Measurements from ENCODE around the gene MGAT1. TPM values are rescaled to one million over a fixed set of nuclear protein-coding genes. Genes with fewer than 3 reads are reported as not detected.

Gene MGAT1
- total RNA-seq, 6 experiments from 2014 or later: 99.7 to 136 (median 106) TPM

GRCh38 chr5:180810959-180811622 lies 8.5 kb upstream of the MGAT1 start:
- peak overlapping the region; percentile 54 to 82 (median 80) for H3K4me3 ChIP-seq
- TF ChIP-seq CTCF (IDR thresholded peaks at IDR 0.05): no peak
- no peak for TF ChIP-seq POLR2A (IDR thresholded peaks at IDR 0.05)
- intact Hi-C loops (cut with DNase I): no loop called here
- H3K9me3 ChIP-seq: no peaks in the 10 kb centered on the region
- H3K27me3 ChIP-seq: no peaks in the 10 kb centered on the region
- DNase-seq (no peak), ATAC-seq (no peak)
- H3K27ac ChIP-seq: peak overlapping the region; percentile 93 to 98 (median 93)
- WGBS (ENCODE audit: insufficient coverage, low coverage, low lambda C conversion rate, missing lambda C conversion rate): 19% methylated on average over 11 of the region's 30 CpGs
- no peaks in the 10 kb centered on the region for H3K36me3 ChIP-seq
- H3K4me1 ChIP-seq: peaks cover 0 to 37% (median 7%) of the 10 kb centered on the region in 4 donors

- TF ChIP-seq POLR2A (IDR thresholded peaks at IDR 0.05) (peak; percentile 74), CTCF (IDR thresholded peaks at IDR 0.05) (no peak)
- DNase-seq: peak; percentile 99
- 2% methylated on average over 11 of the region's 66 CpGs for WGBS (ENCODE audit: insufficient coverage, low coverage, low lambda C conversion rate, missing lambda C conversion rate)
- no peaks in the 10 kb centered on the region for H3K9me3 ChIP-seq
- H3K27me3 ChIP-seq: no peaks in the 10 kb centered on the region
- H3K4me3 ChIP-seq: peak overlapping the region; percentile 54 to 82 (median 80)
- peaks cover 0 to 2% (median 0%) of the 10 kb centered on the region in 4 donors for H3K36me3 ChIP-seq
- H3K4me1 ChIP-seq: peaks cover 0 to 44% (median 9%) of the 10 kb centered on the region in 4 donors
- H3K27ac ChIP-seq: peak overlapping the region; percentile 93 to 98 (median 93)
- ATAC-seq: peak; percentile 84 to 92 (median 86)
- intact Hi-C loops (cut with DNase I): no loop called here
These were observed 7.8 kb upstream of the MGAT1 start for GRCh38 chr5:180810210-180810958.

- Histone ChIP-seq H3K27ac (peak overlapping the region; percentile 93 to 98 (median 93)), H3K4me1 (peaks cover 0 to 47% (median 12%) of the 10 kb centered on the region in 4 donors), H3K27me3 (no peaks in the 10 kb centered on the region), H3K9me3 (no peaks in the 10 kb centered on the region), H3K4me3 (peak overlapping the region; percentile 54 to 82 (median 80)), H3K36me3 (peaks cover 0 to 4% (median 0%) of the 10 kb centered on the region in 4 donors)
- intact Hi-C loops (cut with DNase I): no loop called here
- DNase-seq (peak; percentile 92 to 94 (median 92)), ATAC-seq (peak; percentile 75 to 85 (median 79))
- WGBS (ENCODE audit: insufficient coverage, low coverage, low lambda C conversion rate, missing lambda C conversion rate): 4% methylated on average over 32 of the region's 40 CpGs
- no peak for TF ChIP-seq POLR2A (IDR thresholded peaks at IDR 0.05)
- TF ChIP-seq CTCF (IDR thresholded peaks at IDR 0.05): no peak
These were observed 7.0 kb upstream of the MGAT1 start for GRCh38 chr5:180809403-180810209.

GRCh38 chr5:180808461-180809000 lies 5.9 kb upstream of the MGAT1 start:
- peak overlapping the region; percentile 37 to 98 (median 93) for H3K27ac ChIP-seq
- TF ChIP-seq CTCF (IDR thresholded peaks at IDR 0.05) (no peak), POLR2A (IDR thresholded peaks at IDR 0.05) (no peak)
- DNase-seq: peak in 1 of 3 donors; percentile 72

More at GRCh38 chr5:180808461-180809000, 5.9 kb upstream of the MGAT1 start:
- Histone ChIP-seq H3K9me3 (no peaks in the 10 kb centered on the region), H3K4me3 (peak overlapping the region; percentile 51 to 82 (median 80)), H3K4me1 (peaks cover 0 to 57% (median 17%) of the 10 kb centered on the region in 4 donors), H3K27me3 (no peaks in the 10 kb centered on the region), H3K36me3 (peaks cover 0 to 4% (median 0%) of the 10 kb centered on the region in 4 donors)
- peak in 2 of 4 donors; percentile 10 to 36 for ATAC-seq
- WGBS (ENCODE audit: insufficient coverage, low coverage, low lambda C conversion rate, missing lambda C conversion rate): 28% methylated on average over 5 of the region's 5 CpGs
- intact Hi-C loops (cut with DNase I): no loop called here
